Activated CD8-positive, alpha-beta memory T cell treated with anti-CD3 and anti-CD28 coated beads, Interleukin-2, amount 50 U/mL, for 1 hour (primary cell): ENCODE data around the gene PLCD4.

Source experiments
- DNase-seq: peaks from one replicate; pipeline ENCODE4 v3.0.0-alpha.2; 2020; ENCODE audit errors: extremely low read depth

Gene PLCD4

DNA sequence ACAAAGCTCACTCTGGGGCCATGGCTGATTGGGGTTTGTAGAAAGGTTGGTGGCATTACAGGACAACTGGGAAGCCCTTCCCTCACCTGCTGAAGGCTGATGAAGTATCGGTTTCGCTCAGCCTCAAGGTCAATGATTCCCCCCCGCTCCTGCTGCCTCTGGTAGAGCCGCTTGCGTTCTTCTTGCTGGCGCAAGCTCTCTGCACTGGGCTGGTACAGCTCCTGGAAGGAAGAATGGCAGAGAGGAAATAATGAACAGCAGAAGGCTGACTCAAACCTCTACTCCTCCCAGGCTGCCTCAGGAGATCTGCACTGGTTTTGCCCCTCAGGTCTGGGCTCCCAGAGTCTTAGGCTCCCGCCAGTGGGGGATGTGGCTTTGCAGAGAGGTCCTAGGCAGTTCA is 57.0 kb downstream of the PLCD4 start:
- DNase-seq = no peak

DNA sequence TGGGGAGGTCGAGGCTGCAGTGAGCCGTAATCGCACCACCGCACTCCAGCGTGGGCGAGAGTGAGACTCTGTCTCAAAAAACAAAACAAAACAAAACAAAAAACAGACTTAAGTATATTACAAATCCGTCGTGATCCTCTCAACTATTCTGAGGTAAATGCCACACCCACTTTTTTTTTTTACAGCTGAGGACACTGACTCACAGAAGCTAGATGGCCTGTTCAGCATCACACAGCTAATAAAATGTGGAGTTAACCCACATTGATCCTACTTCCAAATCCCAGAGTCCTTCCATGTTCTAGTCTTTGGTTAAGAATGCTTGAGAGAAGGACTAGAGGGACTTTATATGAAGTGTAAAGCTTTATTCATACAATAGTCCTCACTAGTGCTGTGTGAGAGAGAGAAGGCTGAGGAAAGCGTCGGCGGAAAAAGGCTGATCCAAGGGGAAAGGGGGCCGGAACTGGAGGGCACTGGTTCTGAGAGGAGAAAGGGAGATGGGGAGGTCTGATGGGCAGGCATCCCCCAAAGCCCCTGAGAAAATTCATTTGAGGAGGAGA is 63.5 kb downstream of the PLCD4 start:
- DNase-seq = no peak

DNA sequence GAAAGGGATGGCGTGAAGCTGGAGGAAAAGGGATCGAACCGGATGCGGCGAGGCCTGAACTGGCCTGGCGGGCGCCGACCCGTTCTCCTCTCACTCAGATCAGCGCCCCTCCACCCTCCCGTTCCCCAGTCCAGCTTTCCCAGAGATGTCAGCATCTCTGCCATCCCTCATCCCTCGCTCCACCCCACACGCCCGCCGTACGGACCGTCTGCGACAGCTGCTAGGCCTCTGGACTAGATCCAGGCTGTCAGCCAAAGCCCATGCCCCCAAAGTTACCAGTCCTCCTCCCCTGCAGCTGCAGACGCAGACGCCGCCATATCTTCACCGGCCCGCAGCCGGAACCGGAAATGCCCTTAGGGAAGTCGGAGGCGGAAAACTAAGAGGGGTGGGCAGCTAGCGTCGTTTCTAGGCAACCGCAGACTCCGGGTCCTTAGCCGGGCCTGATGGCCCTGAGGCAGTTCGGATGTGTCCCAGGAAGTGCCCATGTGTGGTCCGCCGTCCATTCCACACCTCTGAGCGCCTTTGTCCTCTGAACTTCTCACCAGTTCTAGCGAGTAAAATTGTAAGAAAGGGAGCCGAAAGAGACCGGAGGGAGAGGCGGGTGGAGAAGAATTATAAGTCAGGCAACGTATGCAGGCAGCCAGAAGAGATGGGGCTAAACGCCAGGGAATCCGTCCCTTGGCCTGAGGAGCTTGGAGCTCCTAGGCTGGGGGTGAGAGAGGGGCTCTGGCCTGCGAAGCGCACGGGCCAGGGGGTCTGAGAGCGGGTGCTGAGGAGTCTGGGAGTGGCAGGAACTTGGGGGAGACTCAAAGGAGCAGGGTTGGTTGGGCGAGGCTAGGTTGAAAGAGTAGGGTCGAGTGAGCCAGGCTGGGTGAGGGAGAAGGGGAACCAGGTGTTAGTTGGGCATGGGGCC is 64.2 kb downstream of the PLCD4 start, which contains the start of the genes RNF25 and STK36:
Gene RNF25, minus strand, starts transcription at position 349 of the 913 bp plus-strand sequence. Its CDS starts 32 bp downstream, at position 317.
Gene STK36, plus strand, starts transcription at position 433 of the 913 bp plus-strand sequence. CDS start 744 bp downstream, outside the sequence.
- peak; percentile 51 for DNase-seq

DNA sequence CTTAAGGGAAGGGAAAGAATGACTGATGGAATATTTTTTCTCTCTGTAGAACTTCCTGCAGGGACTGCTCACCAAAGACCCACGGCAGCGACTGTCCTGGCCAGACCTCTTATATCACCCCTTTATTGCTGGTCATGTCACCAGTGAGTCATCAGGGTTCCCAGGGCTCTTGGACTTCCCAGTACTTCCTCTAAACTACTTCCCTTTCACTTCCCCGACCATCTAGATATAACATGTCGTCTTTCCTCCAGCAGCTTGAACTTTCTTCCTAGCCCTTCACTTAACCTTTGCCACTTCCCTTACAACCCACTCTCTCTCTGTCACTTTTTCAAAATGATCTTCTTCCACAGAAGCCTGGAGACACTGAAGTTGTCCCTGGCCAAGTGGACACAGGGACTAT is 71.4 kb downstream of the PLCD4 start:
- no peak for DNase-seq

DNA sequence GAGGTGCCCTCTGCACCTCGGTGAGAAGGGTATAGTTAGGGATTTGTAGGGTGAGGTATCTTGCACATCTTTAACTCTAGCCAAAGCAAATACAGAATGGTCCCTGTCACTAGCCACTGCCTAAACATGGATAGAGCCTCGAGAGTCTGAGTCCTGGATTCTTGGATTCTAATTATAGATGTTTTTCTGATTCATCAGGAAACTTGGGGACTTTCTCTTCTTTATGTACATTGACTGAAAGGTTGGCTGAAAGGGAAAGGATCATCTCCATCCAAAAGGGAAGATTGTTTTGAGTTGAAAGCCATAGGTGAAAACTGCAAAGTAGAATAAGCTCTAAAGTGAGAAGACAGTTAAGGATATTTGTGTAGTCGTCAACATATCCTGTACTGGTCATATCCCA is 72.4 kb downstream of the PLCD4 start:
- DNase-seq = no peak
